GM18499 (cell line): ENCODE measurements around the gene TFB2M.
"Not testable (repeated sequence)": the region's sequence is repeated elsewhere in the genome, so short reads cannot be mapped to it uniquely, and the experiment has no call there.

Experiments
- ATAC-seq: cut with Tn5 transposase; IDR thresholded peaks from one replicate; pipeline ENCODE4 v1.9.1; 2021; ENCODE audit warnings: moderate number of reproducible peaks; ENCODE audit not compliant: insufficient read depth, unreplicated experiment

TFB2M gene

GRCh38 chr1:246560833-246561232 lies 5.2 kb downstream of the TFB2M start:
- not testable (repeated sequence) for ATAC-seq

GRCh38 chr1:246559310-246559709 lies 6.8 kb downstream of the TFB2M start:
- ATAC-seq: no peak

GRCh38 chr1:246558041-246558440 lies 8.0 kb downstream of the TFB2M start:
- ATAC-seq: no peak

GRCh38 chr1:246554201-246554600 lies 11.9 kb downstream of the TFB2M start:
- no peak for ATAC-seq

- no peak for ATAC-seq
Observed at GRCh38 chr1:246552110-246552509, 14.0 kb downstream of the TFB2M start.

GRCh38 chr1:246550402-246550801 lies 15.7 kb downstream of the TFB2M start:
- ATAC-seq: no peak

- ATAC-seq: no peak
Observed at GRCh38 chr1:246549665-246550064, 16.4 kb downstream of the TFB2M start.

GRCh38 chr1:246544001-246544400 lies 22.1 kb downstream of the TFB2M start:
- ATAC-seq: no peak

- ATAC-seq: no peak
Observed at GRCh38 chr1:246540738-246541491, 25.1 kb downstream of the TFB2M start.

- ATAC-seq: no peak
Observed at GRCh38 chr1:246537887-246538286, 28.2 kb downstream of the TFB2M start.

GRCh38 chr1:246537441-246537840 lies 28.6 kb downstream of the TFB2M start:
- no peak for ATAC-seq

GRCh38 chr1:246534114-246534513 lies 31.9 kb downstream of the TFB2M start:
- ATAC-seq: no peak

GRCh38 chr1:246533371-246533905 lies 32.6 kb downstream of the TFB2M start:
- ATAC-seq: no peak

GRCh38 chr1:246532519-246532918 lies 33.5 kb downstream of the TFB2M start:
- ATAC-seq: no peak

- no peak for ATAC-seq
Observed at GRCh38 chr1:246530482-246530881, 35.6 kb downstream of the TFB2M start.

GRCh38 chr1:246528933-246529731 lies 36.9 kb downstream of the TFB2M start:
- ATAC-seq: no peak

GRCh38 chr1:246527402-246528088 lies 38.5 kb downstream of the TFB2M start:
- no peak for ATAC-seq

- no peak for ATAC-seq
Observed at GRCh38 chr1:246526915-246527314, 39.1 kb downstream of the TFB2M start.

GRCh38 chr1:246526380-246526779 lies 39.7 kb downstream of the TFB2M start:
- no peak for ATAC-seq

GRCh38 chr1:246519514-246519913 lies 46.5 kb downstream of the TFB2M start:
- no peak for ATAC-seq
